DND-41 (cell line): ENCODE measurements around the gene SMAD6.

Experiments
- ATAC-seq: fragments of 200-7000 bp; cut with Tn5 transposase; 3 replicates; pipeline ENCODE4 v1.9.1; 2021; ENCODE audit warnings: low read depth; ENCODE audit not compliant: insufficient read depth
- DNase-seq: peaks from one replicate; pipeline ENCODE4 v3.0.0-alpha.2; 2020
- H2AFZ ChIP-seq: 2 replicates; pipeline ENCODE4 v1.6.0; 2012; ENCODE audit warnings: low read depth, low read length
- H3K27ac ChIP-seq: 2 replicates; pipeline ENCODE4 v1.5.1; 2012; ENCODE audit warnings: low read length, inconsistent platforms
- H3K27me3 ChIP-seq: fragments of 200-600 bp; sonication (generic); 2 replicates; pipeline ENCODE4 v1.6.0; 2012; ENCODE audit warnings: low read length, mild to moderate bottlenecking, inconsistent platforms; ENCODE audit not compliant: insufficient read depth, poor library complexity
- H3K36me3 ChIP-seq: 2 replicates; pipeline ENCODE4 v1.5.1; 2012; ENCODE audit warnings: low read length, inconsistent platforms; ENCODE audit not compliant: insufficient read depth
- H3K4me1 ChIP-seq: 2 replicates; pipeline ENCODE4 v1.5.1; 2012; ENCODE audit warnings: mild to moderate bottlenecking, low read length; ENCODE audit not compliant: insufficient read depth
- H3K4me2 ChIP-seq: 2 replicates; pipeline ENCODE4 v1.6.0; 2012; ENCODE audit warnings: mild to moderate bottlenecking, moderate library complexity, low read length, inconsistent platforms; ENCODE audit not compliant: insufficient read depth
- H3K4me3 ChIP-seq, 2 experiments: fragments of 200-600 bp in 1 of 2; shearing (Covaris generic) in 1 of 2; 2 replicates each; pipeline ENCODE4 v1.5.1; 2012 to 2016; ENCODE audit warnings: inconsistent platforms in 2 of 2, low read length in 2 of 2, mild to moderate bottlenecking in 2 of 2, low read depth in 1 of 2, moderate library complexity in 1 of 2
- H3K79me2 ChIP-seq: 2 replicates; pipeline ENCODE4 v1.6.0; 2012; ENCODE audit warnings: low read length, inconsistent platforms; ENCODE audit not compliant: insufficient read depth
- H3K9ac ChIP-seq: 2 replicates; pipeline ENCODE4 v1.6.0; 2012; ENCODE audit warnings: low read depth, mild to moderate bottlenecking, inconsistent platforms, low read length, moderate library complexity
- H3K9me3 ChIP-seq: 2 replicates; pipeline ENCODE4 v1.5.1; 2012; ENCODE audit warnings: low read length, moderate library complexity, mild to moderate bottlenecking, inconsistent platforms; ENCODE audit not compliant: insufficient read depth, severe bottlenecking
- H4K20me1 ChIP-seq: 2 replicates; pipeline ENCODE4 v1.6.0; 2012; ENCODE audit warnings: low read length; ENCODE audit not compliant: insufficient read depth
- EZH2 ChIP-seq: IDR thresholded peaks from 3 replicates; pipeline ENCODE4 v1.6.1; 2012; ENCODE audit warnings: borderline replicate concordance, low read depth, mild to moderate bottlenecking, moderate library complexity, low read length, inconsistent platforms; ENCODE audit not compliant: severe bottlenecking
- TF ChIP-seq, protein P1 (sequence below): IDR thresholded peaks from 2 replicates; pipeline ENCODE4 v1.5.1; 2012; ENCODE audit warnings: borderline replicate concordance, low read length, moderate library complexity, mild to moderate bottlenecking; ENCODE audit not compliant: poor library complexity, severe bottlenecking; ENCODE audit errors: extremely low read depth

SMAD6 gene

DNA sequence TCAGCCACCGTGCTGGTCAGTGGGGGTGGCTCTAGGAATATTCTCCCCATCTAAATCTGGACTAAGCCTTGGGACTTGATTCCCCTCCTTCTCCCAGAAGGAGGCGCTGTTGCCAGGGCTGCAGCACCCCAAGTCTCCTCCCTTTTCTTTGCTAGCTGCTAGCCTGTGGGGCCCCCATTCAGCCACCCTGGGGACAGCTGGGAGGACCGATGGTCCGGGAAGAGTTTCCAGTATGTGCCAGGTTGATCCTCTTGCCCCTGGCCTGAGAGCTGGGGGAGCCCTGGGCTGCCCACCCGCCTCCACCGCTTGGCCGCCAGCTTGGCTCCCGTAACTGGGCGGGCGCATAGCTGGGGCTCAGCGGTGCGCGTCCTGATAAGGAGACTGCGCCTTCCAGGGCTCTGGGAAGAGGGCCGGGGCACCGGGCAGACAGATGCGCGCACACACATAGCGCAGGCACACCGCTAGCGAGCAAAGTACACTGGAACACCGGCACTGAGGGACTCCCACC, 4.2 kb downstream of the SMAD6 start:
- Histone ChIP-seq H3K27ac (no peak overlapping the region), H2AFZ (no peak overlapping the region), H4K20me1 (peaks cover 31% of the 10 kb centered on the region), H3K36me3 (peaks cover 6% of the 10 kb centered on the region; the same call in 1 of the 2 replicates), H3K4me1 (peaks cover 44% of the 10 kb centered on the region), H3K4me2 (peak overlapping the region; percentile 90; the same call in 1 of the 2 replicates), H3K9me3 (no peaks in the 10 kb centered on the region), H3K27me3 (peaks cover 29% of the 10 kb centered on the region), H3K9ac (peak overlapping the region; percentile 12; the same call in 1 of the 2 replicates), H3K79me2 (peaks cover 65% of the 10 kb centered on the region), H3K4me3 (0 out of 4 replicates have a peak overlapping the region, but pooled peaks of 1 of the 2 experiments have one; percentile 75)
- DNase-seq (no peak), ATAC-seq (no peak)
- TF ChIP-seq EZH2 = no peak
- TF ChIP-seq, protein P1, sequence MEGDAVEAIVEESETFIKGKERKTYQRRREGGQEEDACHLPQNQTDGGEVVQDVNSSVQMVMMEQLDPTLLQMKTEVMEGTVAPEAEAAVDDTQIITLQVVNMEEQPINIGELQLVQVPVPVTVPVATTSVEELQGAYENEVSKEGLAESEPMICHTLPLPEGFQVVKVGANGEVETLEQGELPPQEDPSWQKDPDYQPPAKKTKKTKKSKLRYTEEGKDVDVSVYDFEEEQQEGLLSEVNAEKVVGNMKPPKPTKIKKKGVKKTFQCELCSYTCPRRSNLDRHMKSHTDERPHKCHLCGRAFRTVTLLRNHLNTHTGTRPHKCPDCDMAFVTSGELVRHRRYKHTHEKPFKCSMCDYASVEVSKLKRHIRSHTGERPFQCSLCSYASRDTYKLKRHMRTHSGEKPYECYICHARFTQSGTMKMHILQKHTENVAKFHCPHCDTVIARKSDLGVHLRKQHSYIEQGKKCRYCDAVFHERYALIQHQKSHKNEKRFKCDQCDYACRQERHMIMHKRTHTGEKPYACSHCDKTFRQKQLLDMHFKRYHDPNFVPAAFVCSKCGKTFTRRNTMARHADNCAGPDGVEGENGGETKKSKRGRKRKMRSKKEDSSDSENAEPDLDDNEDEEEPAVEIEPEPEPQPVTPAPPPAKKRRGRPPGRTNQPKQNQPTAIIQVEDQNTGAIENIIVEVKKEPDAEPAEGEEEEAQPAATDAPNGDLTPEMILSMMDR = peak; percentile 48

DNA sequence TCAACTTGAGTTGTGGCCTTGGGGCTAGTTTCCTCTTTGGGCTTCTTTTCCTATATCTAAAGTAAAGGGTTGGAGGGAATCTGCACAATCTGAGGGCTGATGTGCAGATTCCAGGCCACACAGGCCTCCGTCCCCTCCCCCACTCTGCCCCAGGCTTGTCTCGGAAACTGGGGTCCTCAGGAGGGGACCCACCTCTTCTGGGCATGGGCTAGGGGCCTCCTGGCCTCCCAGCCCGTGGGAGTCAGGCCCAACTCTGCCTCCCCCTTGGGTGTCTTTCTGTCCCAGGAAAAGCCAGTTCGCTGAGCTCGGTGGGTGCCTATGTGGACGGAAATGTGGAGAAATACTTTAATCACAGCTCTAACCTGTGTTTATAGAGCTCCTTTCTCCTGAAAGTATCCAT, 4.8 kb downstream of the SMAD6 start:
- H3K9ac ChIP-seq = peak overlapping the region; percentile 12; the same call in 1 of the 2 replicates

DNA sequence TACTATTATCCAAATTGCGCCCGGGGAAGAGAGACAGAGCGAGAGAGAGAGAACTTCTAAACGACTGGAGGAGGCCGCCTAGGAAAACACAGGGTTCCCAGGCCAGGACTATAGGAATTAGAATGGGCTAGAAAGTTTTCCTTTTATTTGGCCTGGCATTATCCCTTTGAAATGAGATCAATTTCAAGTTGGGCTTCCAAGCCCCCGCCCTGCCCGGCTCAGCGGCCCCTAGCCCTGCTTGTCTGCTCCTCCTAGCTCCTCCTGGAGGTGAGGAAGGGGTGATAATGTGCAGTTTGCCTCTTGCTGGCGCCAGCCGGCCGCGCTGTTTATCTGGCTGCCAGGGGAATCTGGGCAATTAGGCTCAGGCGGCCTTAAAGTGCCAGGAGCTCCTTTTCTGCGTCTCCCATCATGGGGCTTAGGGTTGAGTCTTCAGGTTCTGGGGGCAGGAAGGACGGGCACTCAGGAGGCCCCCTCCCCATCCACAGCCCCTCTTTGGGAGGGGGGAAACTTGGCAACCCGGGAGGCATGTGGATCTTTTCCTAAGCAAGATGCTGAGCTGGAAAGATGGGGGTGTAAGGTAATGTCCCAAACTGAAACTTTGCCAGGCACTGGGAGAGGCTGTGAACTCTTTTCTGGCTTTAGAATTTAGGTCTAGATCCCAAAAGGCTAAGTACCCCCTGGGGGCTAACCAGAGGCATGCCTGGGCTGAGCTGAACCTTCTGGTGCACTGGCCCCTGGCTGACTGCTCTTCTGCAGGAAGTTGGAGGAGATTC, 5.5 kb downstream of the SMAD6 start:
- Histone ChIP-seq H3K27me3 (peaks cover 26% of the 10 kb centered on the region), H3K9ac (no peak overlapping the region), H3K4me2 (no peak overlapping the region), H3K79me2 (peaks cover 64% of the 10 kb centered on the region), H3K4me3 (no peak overlapping the region), H3K4me1 (peaks cover 41% of the 10 kb centered on the region), H3K36me3 (peaks cover 10% of the 10 kb centered on the region; the same call in 1 of the 2 replicates), H3K9me3 (no peaks in the 10 kb centered on the region), H2AFZ (no peak overlapping the region), H4K20me1 (peaks cover 31% of the 10 kb centered on the region), H3K27ac (no peak overlapping the region)
- no peak for DNase-seq
- TF ChIP-seq, protein P1 = no peak
- no peak for TF ChIP-seq EZH2
- ATAC-seq = no peak

More for the DNA sequence above, 4.8 kb downstream of the SMAD6 start:
- H3K79me2 ChIP-seq = peaks cover 65% of the 10 kb centered on the region
- no peak overlapping the region; the same call in 1 of the 2 replicates for H3K4me2 ChIP-seq
- peaks cover 10% of the 10 kb centered on the region; the same call in 1 of the 2 replicates for H3K36me3 ChIP-seq
- peaks cover 29% of the 10 kb centered on the region for H3K27me3 ChIP-seq
- no peak for DNase-seq
- H2AFZ ChIP-seq = no peak overlapping the region
- peaks cover 31% of the 10 kb centered on the region for H4K20me1 ChIP-seq
- no peak for TF ChIP-seq EZH2
- TF ChIP-seq, protein P1 = no peak
- no peak overlapping the region for H3K27ac ChIP-seq
- peaks cover 44% of the 10 kb centered on the region for H3K4me1 ChIP-seq
- H3K4me3 ChIP-seq = no peak overlapping the region
- ATAC-seq = no peak
- H3K9me3 ChIP-seq = no peaks in the 10 kb centered on the region
